NOMO-1 treated with DMSO at 0.1 percent for 48 hours (cell line): ENCODE measurements around the gene TMEM163.
A peak's percentile ranks its signal among the peaks of the same experiment; 100 is the strongest.
"Not testable (repeated sequence)": the region's sequence is repeated elsewhere in the genome, so short reads cannot be mapped to it uniquely, and the experiment has no call there.

ENCODE experiments used
- DNase-seq: peaks from one replicate; lab custom pipeline; 2025; ENCODE audit not compliant: unreplicated experiment; lab: John Stamatoyannopoulos, UW

Gene TMEM163

DNA sequence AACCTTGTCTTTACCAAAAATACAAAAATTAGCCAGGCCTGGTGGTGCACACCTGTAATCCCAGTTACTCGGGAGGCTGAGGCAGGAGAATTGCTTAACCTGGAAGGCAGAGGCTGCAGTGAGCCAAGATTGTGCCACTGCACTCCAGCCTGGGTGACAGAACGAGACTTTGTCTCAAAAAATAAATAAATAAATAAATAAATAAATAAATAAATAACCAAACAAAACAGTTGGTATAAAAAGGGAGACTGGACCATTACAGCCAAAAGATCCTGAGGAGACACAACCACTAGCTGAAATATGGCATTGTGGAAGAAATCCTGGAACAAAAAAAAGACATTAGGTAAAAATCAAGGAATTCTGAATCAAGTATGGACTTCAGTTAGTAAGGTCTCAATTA is 4.9 kb upstream of the TMEM163 start:
- DNase-seq, result not testable (repeated sequence)

DNA sequence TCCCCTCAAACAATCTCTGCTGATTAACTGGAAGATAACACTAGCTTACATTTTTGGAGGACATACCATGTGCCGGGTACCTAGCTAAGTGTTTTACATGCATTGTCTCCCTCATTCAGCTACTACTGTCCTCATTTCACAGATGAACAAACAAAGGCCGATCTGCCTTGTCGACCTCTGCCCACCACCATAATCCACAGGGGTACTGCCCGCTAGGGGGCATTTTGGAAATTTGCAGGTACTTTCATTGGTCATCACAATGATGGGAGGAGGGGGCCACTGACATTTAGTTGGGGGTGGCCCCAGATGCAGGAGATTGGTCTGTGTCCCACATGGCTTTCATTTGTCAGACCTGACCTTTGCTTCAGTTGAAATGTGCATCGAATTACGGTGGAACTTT is 3.9 kb upstream of the TMEM163 start:
- no peak for DNase-seq

GRCh38 chr2:134721596-134721995 is 2.8 kb upstream of the TMEM163 start:
- DNase-seq, result no peak

- no peak for DNase-seq
Measured at GRCh38 chr2:134718023-134718816, 580 bp downstream of the TMEM163 start.

GRCh38 chr2:134717286-134718022 is 1.3 kb downstream of the TMEM163 start:
- DNase-seq, result no peak

DNA sequence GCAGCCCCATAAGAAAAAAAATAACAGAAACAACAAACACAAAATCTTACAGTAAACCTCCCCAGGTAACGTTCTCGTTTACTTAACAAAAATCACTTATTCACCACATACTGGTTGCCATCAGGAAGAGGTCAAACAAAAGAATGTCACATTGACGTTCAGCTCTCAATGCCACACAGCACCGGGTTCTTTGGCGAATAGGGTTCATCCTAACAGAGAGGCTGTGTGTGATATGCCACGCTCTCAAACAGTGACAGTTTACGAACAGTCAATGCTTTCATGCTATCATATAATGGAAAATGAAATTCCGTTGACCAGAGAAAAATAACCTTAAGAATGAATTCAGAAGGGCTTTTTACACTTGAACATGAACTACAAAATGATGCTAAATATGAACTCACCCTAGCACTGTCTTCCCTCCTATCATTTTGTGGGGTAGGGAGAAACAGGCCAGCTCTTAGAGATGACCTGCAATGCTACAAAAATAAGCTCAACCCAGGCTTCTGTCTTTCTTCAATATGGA is 2.0 kb downstream of the TMEM163 start:
- no peak for DNase-seq

DNA sequence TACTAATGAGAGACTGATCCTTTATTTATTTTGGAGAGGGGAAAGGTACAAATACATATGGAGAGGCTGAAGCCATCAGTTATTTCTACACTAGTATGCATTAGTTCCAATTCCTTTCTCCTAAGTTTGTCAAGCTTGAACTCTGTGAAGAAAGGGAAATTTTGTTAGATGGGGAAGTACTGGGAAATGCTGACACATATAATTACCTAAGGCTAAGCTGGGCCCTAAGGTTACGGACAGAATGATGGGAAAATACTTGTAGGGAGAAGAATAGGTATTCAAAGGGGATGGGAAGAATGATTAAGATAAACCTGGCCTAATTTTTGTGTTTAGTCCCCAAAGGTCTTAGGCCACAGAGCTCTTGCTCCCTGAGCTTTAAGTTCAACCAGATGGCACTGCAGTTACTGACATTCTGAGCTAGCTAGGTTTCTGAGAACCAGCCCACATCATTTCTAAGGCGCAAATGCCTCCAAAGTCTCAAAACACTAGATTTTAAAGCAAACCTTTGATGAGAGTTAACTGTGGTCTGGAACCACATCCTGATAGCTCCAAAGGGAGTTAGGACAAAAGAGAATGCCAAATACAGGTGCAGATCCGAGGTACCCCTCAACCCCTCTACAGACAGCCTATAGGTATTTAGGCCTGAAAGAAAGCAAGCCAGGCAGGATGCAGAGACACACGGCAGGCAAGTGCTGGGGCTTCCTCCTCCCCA is 2.7 kb downstream of the TMEM163 start:
- DNase-seq, result no peak

GRCh38 chr2:134714228-134714627 is 4.6 kb downstream of the TMEM163 start:
- no peak for DNase-seq

DNA sequence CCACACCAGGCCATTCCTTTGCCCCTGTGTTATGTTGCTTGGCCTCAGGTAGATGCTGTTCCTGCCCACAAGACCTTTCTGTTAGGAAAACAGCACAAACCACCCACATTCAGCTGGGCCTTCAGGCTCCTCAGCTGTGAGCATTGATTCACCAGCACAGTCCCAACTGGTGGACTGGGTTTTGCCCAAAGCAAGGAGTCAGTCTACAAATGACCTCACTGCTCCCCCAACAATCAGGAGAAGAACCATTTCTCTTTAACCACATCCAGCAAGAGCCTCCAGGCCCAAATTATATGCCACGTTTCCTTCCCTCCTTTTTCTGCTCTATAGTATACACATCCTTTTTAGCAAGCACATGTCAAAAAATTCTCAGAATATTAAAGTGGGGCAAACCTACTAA is 5.2 kb downstream of the TMEM163 start:
- DNase-seq, result no peak

DNA sequence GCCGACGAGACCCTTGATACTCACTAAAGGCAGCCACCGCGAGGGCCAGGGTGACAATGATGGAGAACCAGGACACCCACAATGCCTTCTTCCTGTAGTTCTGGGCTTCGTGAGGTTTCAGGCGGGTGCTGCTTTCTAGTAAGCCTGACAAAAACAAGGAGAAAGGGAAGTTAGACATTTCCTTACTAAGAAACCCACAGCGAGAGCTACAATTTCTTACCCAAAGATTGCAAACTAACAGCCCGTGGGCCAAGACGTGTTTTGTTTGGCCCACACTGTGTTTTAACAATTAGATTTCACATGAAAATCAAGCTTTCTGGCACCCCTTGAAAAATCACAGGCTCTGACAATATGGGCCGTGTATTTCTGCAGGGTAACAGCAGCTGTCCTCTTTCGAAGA is 5.6 kb downstream of the TMEM163 start:
- DNase-seq, result no peak

GRCh38 chr2:134712736-134713135 is 6.1 kb downstream of the TMEM163 start:
- DNase-seq, result no peak

DNA sequence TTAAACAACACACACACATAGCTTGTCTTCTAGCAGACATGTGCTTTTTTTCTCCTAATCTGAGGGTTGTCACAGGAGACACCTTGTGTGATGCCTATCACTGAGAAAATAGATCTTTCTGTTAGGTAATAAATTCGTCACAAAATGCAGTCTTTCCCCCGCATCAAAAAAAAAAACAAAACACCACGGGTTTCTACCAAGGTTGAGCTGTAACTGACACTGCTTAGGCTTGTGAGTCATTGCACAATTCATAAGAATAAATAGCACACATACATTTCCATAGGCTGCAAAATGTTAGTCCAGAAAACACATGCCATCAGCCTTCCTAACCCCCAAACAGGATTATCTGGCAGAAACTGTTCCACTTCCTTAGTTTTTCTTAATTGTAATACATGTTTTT is 6.5 kb downstream of the TMEM163 start:
- DNase-seq, result no peak

GRCh38 chr2:134711692-134712091 is 7.1 kb downstream of the TMEM163 start:
- no peak for DNase-seq

- DNase-seq, result no peak
Measured at GRCh38 chr2:134707330-134707676, 11.5 kb downstream of the TMEM163 start.

- no peak for DNase-seq
Measured at GRCh38 chr2:134706587-134707329, 12.0 kb downstream of the TMEM163 start.

DNA sequence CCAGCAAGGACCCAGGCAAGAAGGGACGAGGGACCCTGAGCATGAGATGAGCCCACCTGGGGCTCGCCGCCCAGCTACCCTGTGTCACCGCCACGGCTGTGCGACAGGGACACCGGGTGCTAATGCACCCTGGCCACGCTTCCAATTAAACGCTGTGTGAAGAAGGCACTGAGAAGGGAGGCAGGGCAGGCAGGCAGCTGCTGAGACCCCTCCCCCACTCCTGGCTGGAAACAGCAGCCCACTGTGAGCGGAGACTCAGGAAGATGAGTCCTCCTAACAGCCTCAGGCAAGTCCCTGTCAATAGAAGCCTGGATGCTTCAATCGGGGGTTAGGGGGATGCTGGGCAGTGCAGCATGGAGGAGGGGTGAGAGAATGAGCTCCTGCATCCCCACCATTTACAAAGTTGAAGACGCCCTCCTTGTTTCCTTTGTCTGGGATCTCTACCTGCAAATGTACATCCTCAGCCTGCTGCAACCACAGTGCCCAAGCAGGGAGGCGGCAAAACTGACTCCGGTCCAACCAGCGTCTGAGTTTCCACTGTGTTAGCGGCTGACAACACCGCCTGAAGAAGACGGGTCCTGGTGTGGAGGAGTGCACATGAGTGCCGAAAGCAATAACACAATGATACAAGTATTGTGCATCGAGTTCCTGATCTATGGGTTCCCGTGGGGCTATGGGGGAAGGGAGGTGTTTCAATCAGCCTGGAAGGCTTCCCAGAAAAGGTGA is 12.8 kb downstream of the TMEM163 start:
- DNase-seq, result no peak

DNA sequence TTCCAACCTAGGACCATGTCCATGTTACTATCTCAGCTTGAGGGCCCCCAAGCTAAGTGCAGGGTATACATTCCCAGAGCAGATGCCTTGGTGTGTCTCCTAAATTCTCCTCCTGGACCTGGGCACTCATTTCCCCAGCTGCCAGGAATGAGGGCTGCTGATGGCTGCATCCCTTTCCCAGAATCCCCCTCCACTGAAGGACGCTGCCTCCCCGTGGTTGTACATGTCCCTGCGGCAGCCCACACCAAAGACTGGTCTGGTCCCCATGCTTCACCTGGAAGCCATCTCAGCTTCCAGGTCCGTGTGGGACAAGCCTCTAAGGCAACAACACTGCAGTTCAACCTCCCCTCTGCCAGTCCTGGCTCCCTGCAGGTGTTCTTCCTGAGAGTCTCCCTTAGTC is 14.6 kb downstream of the TMEM163 start:
- DNase-seq, result no peak

DNA sequence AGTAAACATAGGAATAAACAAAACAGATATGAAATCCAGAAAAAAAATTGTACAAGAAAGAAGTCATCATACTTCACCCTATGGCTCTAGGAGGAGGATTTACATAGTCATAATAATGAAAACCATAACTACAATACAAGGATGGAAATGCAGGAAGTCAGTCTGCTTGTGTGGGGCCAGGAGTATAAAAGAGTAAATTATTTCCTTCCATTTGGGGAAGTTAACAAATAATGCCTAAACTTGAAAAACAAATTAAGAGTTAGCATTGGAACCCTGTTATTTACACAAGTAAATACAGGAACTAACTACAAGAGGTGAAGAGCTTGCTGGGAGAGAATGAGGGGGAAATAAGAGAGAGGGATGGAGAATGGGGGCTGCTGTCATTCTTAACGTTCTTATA is 15.4 kb downstream of the TMEM163 start:
- DNase-seq, result peak; percentile 14

GRCh38 chr2:134700730-134701129 is 18.1 kb downstream of the TMEM163 start:
- no peak for DNase-seq

DNA sequence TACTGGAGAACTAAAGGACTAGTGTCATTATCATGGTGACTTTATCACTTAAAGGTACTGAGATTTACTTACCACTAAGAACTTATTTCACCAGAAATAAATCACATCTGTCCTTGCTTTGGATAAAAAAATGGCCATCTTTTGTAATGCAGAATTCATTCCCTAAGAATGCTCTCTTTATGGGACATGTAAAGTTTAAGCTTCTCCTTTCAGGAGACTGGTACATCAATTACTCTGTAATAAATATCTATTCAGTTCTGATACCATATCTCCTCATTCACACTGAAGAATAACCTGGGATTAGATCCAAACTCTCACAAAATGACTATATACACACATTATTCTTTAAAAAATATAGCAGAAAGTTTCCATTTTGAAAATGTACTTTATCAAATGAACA is 24.4 kb downstream of the TMEM163 start:
- DNase-seq, result no peak
